Stimulated activated memory B cell treated with anti-CD40 and anti-IgM and Interleukin-4, amounts not matched to agents 10 μg/mL and 1 μg/mL and 100 μg/mL, for 72 hours (primary cell): ENCODE data around the gene TAF11L13.
"Not testable (repeated sequence)": the region's sequence is repeated elsewhere in the genome, so short reads cannot be mapped to it uniquely, and the experiment has no call there.

ENCODE experiments used
- ATAC-seq: fragments of 150-1000 bp; cut with Tn5 transposase; 2 replicates; pipeline ENCODE4 v1.10.0; 2021
- H3K27ac Mint-ChIP-seq: one replicate; pipeline ENCODE4 v1.8.0; 2022; ENCODE audit warnings: mild to moderate bottlenecking, mixed read lengths
- H3K27me3 Mint-ChIP-seq: one replicate; pipeline ENCODE4 v1.8.0; 2022; ENCODE audit warnings: mixed read lengths
- H3K36me3 Mint-ChIP-seq: one replicate; pipeline ENCODE4 v1.8.0; 2022; ENCODE audit warnings: mixed read lengths
- H3K4me1 Mint-ChIP-seq: one replicate; pipeline ENCODE4 v1.8.0; 2022; ENCODE audit warnings: mixed read lengths
- H3K4me3 Mint-ChIP-seq: one replicate; pipeline ENCODE4 v1.8.0; 2022; ENCODE audit warnings: mild to moderate bottlenecking, moderate library complexity, mixed read lengths
- H3K9me3 Mint-ChIP-seq: one replicate; pipeline ENCODE4 v1.8.0; 2022; ENCODE audit warnings: mixed read lengths

TAF11L13 gene

DNA sequence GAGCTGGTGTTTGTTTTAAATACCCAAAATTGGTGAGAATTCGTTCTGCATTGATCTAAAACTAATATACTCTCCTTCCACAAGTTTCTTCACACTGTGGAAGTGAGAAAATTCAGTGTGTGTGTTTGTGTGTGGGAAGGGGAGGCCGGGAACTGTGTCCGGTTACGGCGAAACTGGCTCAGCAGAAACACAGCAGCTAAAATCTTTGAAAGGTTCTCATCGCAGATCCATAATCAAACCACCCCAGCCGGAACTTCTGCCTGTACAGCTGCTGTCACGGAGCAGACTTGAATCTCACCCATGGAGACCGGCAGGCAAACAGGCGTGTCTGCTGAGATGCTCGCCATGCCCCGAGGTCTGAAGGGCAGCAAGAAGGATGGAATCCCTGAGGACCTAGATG, at the start of gene TAF11L13:
Gene TAF11L13, plus strand, starts transcription at position 301 of the 400 bp plus-strand sequence.
- not testable (repeated sequence) for H3K4me1 Mint-ChIP-seq, H3K36me3 Mint-ChIP-seq, H3K27me3 Mint-ChIP-seq, H3K27ac Mint-ChIP-seq, H3K4me3 Mint-ChIP-seq, ATAC-seq, H3K9me3 Mint-ChIP-seq

DNA sequence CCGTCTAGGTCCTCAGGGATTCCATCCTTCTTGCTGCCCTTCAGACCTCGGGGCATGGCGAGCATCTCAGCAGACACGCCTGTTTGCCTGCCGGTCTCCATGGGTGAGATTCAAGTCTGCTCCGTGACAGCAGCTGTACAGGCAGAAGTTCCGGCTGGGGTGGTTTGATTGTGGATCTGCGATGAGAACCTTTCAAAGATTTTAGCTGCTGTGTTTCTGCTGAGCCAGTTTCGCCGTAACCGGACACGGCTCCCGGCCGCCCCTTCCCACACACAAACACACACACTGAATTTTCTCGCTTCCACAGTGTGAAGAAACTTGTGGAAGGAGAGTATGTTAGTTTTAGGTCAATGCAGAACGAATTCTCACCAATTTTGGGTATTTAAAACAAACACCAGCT, 46.2 kb upstream of the TAF11L13 start, which contains the start of gene TAF11L7:
Gene TAF11L7, minus strand, starts transcription at position 101 of the 400 bp plus-strand sequence.
- not testable (repeated sequence) for H3K4me3 Mint-ChIP-seq, H3K27me3 Mint-ChIP-seq, H3K36me3 Mint-ChIP-seq, H3K27ac Mint-ChIP-seq, H3K9me3 Mint-ChIP-seq, ATAC-seq, H3K4me1 Mint-ChIP-seq

DNA sequence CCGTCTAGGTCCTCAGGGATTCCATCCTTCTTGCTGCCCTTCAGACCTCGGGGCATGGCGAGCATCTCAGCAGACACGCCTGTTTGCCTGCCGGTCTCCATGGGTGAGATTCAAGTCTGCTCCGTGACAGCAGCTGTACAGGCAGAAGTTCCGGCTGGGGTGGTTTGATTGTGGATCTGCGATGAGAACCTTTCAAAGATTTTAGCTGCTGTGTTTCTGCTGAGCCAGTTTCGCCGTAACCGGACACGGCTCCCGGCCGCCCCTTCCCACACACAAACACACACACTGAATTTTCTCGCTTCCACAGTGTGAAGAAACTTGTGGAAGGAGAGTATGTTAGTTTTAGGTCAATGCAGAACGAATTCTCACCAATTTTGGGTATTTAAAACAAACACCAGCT, 41.0 kb upstream of the TAF11L13 start, which contains the start of gene TAF11L8:
Gene TAF11L8, minus strand, starts transcription at position 101 of the 400 bp plus-strand sequence.
- ATAC-seq, H3K9me3 Mint-ChIP-seq, H3K4me1 Mint-ChIP-seq, H3K27me3 Mint-ChIP-seq, H3K4me3 Mint-ChIP-seq, H3K27ac Mint-ChIP-seq, H3K36me3 Mint-ChIP-seq: not testable (repeated sequence)

DNA sequence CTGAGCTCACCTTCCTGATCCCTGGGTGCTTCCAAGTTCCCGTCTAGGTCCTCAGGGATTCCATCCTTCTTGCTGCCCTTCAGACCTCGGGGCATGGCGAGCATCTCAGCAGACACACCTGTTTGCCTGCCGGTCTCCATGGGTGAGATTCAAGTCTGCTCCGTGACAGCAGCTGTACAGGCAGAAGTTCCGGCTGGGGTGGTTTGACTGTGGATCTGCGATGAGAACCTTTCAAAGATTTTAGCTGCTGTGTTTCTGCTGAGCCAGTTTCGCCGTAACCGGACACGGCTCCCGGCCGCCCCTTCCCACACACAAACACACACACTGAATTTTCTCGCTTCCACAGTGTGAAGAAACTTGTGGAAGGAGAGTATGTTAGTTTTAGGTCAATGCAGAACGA, 37.6 kb upstream of the TAF11L13 start, which contains the start of gene TAF11L9:
Gene TAF11L9, minus strand, starts transcription at position 140 of the 400 bp plus-strand sequence.
- H3K27ac Mint-ChIP-seq, H3K9me3 Mint-ChIP-seq, ATAC-seq, H3K4me3 Mint-ChIP-seq, H3K27me3 Mint-ChIP-seq, H3K36me3 Mint-ChIP-seq, H3K4me1 Mint-ChIP-seq: not testable (repeated sequence)

DNA sequence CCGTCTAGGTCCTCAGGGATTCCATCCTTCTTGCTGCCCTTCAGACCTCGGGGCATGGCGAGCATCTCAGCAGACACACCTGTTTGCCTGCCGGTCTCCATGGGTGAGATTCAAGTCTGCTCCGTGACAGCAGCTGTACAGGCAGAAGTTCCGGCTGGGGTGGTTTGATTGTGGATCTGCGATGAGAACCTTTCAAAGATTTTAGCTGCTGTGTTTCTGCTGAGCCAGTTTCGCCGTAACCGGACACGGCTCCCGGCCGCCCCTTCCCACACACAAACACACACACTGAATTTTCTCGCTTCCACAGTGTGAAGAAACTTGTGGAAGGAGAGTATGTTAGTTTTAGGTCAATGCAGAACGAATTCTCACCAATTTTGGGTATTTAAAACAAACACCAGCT, 34.2 kb upstream of the TAF11L13 start, which contains the start of gene TAF11L10:
Gene TAF11L10, minus strand, starts transcription at position 101 of the 400 bp plus-strand sequence.
- not testable (repeated sequence) for ATAC-seq, H3K27me3 Mint-ChIP-seq

DNA sequence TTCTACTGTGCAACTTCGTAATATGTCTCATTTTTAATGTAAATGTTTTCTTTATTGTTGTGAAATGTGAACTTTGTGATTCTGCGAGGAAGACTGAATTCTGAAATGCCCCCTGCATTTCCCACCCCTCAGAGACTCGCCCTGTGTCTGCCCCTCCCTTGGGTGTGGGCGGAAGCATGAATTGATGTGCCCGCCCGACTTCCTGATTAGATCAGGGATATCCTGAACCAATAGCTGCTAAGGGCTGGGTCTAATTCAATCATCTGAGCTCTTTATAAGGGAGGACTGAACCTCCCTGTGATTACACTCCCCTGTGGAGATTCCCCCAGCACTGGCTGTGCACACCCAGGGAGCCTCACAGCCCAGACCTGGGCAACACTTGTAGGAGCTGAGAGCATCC, 28.0 kb upstream of the TAF11L13 start, which contains the start of gene TAF11L11:
Gene TAF11L11, plus strand, starts transcription at position 304 of the 400 bp plus-strand sequence.
- H3K9me3 Mint-ChIP-seq, H3K27ac Mint-ChIP-seq, H3K27me3 Mint-ChIP-seq, ATAC-seq, H3K4me3 Mint-ChIP-seq, H3K36me3 Mint-ChIP-seq, H3K4me1 Mint-ChIP-seq: not testable (repeated sequence)

More for the DNA sequence above, 34.2 kb upstream of the TAF11L13 start, which contains the start of gene TAF11L10:
- not testable (repeated sequence) for H3K4me1 Mint-ChIP-seq, H3K36me3 Mint-ChIP-seq, H3K27ac Mint-ChIP-seq, H3K4me3 Mint-ChIP-seq, H3K9me3 Mint-ChIP-seq

DNA sequence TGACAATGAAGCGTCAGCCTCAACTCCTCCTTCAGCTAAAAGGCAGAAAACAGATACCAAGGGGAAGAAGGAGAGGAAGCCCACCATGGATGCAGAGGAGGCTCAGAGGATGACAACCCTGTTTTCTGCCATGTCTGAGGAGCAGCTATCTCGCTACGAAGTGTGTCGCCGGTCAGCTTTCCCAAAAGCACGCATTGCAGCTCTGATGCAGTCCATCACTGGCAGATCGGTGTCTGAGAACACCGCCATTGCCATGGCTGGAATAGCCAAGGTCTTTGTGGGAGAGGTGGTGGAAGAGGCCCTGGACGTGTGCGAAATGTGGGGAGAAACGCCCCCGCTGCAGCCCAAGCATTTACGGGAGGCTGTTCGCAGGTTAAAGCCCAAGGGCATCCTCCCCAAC, 26.9 kb upstream of the TAF11L13 start:
- Mint-ChIP-seq H3K27me3 (no peaks in the 10 kb centered on the region), H3K4me3 (no peak overlapping the region), H3K9me3 (peaks cover 3% of the 10 kb centered on the region), H3K4me1 (no peaks in the 10 kb centered on the region), H3K36me3 (no peaks in the 10 kb centered on the region), H3K27ac (no peak overlapping the region)
- ATAC-seq: no peak

DNA sequence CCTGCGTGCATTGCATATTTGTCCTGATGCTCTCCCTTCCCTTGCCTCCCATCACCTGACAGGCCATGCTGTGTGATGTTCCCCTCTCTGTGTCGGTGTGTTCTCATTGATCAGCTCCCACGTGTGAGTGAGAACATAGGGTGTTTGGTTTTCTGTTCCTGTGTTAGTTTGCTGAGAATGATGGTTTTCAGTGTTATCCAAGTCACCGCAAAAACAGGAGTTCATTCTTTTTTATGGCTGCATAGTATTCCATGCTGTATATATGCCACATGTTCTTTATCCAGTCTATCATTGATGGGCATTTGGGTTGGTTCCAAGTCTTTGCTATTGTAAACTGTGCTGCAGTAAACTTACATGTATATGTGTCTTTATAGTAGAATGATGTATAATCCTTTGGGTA, 24.4 kb upstream of the TAF11L13 start:
- not testable (repeated sequence) for H3K36me3 Mint-ChIP-seq, H3K4me3 Mint-ChIP-seq, H3K4me1 Mint-ChIP-seq, H3K27ac Mint-ChIP-seq, H3K27me3 Mint-ChIP-seq, ATAC-seq, H3K9me3 Mint-ChIP-seq

DNA sequence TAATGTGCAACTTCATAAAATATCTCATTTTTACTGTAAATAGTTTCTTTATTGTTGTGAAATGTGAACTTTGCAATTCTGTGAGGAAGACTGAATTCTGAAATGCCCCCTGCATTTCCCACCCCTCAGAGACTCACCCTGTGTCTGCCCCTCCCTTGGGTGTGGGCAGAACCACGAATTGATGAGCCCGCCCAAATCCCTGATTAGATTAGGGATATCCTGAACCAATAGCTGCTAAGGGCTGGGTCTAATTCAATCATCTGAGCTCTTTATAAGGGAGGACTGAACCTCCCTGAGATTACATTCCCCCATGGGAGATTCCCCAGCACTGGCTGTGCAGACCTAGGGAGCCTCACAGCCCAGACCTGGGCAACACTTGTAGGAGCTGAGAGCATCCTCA, 21.8 kb upstream of the TAF11L13 start, which contains the start of gene TAF11L12:
Gene TAF11L12, plus strand, starts transcription at position 301 of the 400 bp plus-strand sequence.
- not testable (repeated sequence) for H3K4me1 Mint-ChIP-seq, ATAC-seq, H3K36me3 Mint-ChIP-seq, H3K27me3 Mint-ChIP-seq, H3K9me3 Mint-ChIP-seq, H3K4me3 Mint-ChIP-seq, H3K27ac Mint-ChIP-seq

DNA sequence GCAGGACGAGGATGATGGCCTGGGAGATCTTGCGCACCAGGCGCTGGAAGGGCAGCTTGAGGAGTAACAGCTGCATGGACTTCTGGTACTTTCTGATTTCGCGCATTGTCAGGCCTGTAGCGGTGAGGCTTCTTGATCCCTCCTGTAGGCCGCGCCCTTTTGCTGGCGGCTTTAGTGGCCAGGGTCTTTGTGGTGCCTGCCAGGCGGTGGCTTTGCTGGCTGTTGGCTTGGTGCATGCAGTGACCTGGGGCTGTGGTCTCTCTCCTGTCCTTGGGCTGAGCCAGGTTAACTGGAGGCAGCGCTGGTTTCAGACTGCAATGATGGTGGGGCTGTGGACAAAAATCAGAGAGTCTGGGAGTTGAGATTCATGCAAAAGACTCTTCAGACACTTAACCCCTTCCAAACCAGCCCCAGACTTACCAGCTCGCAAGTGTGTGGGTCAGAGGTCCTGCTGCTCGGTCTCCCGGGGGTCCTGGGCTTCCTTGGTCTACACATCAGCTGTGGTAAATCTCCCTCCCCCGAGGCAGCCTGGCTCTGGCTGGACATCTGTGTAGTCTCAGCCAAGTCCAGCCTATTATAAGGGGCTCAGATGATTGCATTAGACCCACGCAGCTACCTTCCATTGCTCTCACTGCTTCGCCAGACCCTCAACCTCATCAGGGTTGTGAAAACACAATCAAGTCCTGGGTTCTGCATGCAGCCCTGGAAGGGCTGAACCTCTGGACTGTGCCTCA, 16.8 kb upstream of the TAF11L13 start:
- peaks cover 8% of the 10 kb centered on the region for H3K27me3 Mint-ChIP-seq
- no peak for ATAC-seq
- H3K27ac Mint-ChIP-seq: no peak overlapping the region
- no peaks in the 10 kb centered on the region for H3K9me3 Mint-ChIP-seq
- no peak overlapping the region for H3K4me3 Mint-ChIP-seq
- no peaks in the 10 kb centered on the region for H3K4me1 Mint-ChIP-seq
- H3K36me3 Mint-ChIP-seq: no peaks in the 10 kb centered on the region

DNA sequence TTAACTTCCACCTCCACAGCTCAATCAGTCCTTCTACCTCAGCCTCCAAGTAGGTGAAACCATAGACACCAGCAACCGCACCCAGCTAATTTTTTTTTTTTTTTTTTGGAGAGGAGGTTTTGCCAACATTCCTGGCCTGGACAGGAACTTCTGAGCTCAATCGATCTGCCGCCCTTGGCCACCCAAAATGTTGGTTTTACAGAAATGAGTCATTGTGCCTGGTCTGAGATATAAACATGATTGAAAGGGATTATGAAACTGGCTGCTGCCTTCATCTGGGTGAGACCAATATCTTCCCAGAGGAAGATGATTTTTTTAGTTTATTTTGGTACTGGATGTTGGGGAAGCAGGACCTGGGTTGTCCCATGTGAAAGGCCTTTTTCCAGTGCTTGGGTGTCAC, 12.5 kb upstream of the TAF11L13 start:
- Mint-ChIP-seq H3K27me3 (peaks cover 16% of the 10 kb centered on the region), H3K36me3 (no peaks in the 10 kb centered on the region), H3K27ac (no peak overlapping the region), H3K4me3 (no peak overlapping the region), H3K9me3 (peaks cover 4% of the 10 kb centered on the region), H3K4me1 (no peaks in the 10 kb centered on the region)
- no peak for ATAC-seq

DNA sequence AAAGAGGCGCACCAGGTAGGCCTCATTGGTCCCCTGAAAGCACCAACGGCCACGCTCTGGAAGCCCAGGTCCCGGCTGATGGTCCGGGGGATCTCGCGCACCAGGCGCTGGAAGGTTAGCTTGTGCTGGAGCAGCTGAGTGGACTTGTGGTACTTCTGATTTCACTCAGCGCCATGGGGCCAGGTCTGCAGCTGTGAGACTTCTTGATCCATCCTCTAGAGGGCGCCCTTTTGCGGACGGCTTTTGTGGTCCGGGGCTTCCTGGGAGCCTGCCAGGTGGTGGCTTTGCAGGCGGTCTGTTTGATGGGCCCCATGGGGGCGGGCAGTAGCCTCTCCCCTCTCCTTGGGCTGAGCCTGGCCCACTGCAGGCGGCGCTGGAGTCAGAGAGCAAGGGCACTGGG, 11.3 kb upstream of the TAF11L13 start:
- Mint-ChIP-seq H3K36me3 (no peaks in the 10 kb centered on the region), H3K9me3 (peaks cover 4% of the 10 kb centered on the region), H3K4me1 (no peaks in the 10 kb centered on the region), H3K27me3 (peaks cover 16% of the 10 kb centered on the region), H3K27ac (no peak overlapping the region), H3K4me3 (no peak overlapping the region)
- no peak for ATAC-seq

DNA sequence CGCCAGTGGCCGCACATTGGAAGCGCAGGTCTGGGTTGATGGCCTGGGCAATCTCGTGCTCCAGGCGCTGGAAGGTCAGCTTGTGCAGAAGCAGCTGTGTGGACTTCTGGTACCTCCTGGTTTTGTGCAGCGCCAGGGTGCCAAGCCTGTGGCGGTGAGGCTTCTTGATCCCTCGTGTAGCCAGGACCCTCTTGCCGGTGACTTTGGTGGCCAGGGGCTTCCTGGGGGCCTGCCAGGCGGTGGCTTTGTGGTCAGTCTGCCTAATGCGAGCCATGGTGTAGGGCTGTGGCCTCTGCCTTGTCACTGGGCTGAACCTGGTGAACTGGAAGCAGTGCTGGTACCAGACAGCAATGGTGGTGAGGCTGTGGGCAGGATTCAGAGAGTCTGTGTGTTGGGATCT, 6.2 kb upstream of the TAF11L13 start:
- no peaks in the 10 kb centered on the region for H3K36me3 Mint-ChIP-seq
- H3K4me3 Mint-ChIP-seq: no peak overlapping the region
- H3K4me1 Mint-ChIP-seq: no peaks in the 10 kb centered on the region
- H3K9me3 Mint-ChIP-seq: peaks cover 4% of the 10 kb centered on the region
- peaks cover 7% of the 10 kb centered on the region for H3K27me3 Mint-ChIP-seq
- H3K27ac Mint-ChIP-seq: no peak overlapping the region
- peak; percentile 32 for ATAC-seq

DNA sequence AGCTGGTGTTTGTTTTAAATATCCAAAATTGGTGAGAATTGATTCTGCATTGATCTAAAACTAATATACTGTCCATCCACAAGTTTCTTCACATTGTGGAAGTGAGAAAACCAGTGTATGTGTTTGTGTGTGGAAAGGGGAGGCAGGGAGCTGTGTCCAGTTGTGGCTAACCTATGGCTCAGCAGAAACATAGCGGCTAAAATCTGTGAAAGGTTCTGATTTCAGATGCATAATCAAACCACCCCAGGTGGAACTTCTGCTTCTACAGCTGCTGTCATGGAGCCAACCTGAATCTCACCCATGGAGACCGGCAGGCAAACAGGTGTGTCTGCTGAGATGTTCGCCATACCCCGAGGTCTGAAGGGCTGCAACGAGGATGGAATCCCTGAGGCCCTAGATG, 2.3 kb downstream of the TAF11L13 start, which contains the start of gene TAF11L14:
Gene TAF11L14, plus strand, starts transcription at position 301 of the 400 bp plus-strand sequence.
- H3K9me3 Mint-ChIP-seq: no peaks in the 10 kb centered on the region
- H3K27me3 Mint-ChIP-seq: no peaks in the 10 kb centered on the region
- no peaks in the 10 kb centered on the region for H3K4me1 Mint-ChIP-seq
- no peak for ATAC-seq
- no peak within 1 kb of the TSS for H3K4me3 Mint-ChIP-seq
- no peak within 1 kb of the TSS for H3K27ac Mint-ChIP-seq
- no peaks in the 10 kb centered on the region for H3K36me3 Mint-ChIP-seq

DNA sequence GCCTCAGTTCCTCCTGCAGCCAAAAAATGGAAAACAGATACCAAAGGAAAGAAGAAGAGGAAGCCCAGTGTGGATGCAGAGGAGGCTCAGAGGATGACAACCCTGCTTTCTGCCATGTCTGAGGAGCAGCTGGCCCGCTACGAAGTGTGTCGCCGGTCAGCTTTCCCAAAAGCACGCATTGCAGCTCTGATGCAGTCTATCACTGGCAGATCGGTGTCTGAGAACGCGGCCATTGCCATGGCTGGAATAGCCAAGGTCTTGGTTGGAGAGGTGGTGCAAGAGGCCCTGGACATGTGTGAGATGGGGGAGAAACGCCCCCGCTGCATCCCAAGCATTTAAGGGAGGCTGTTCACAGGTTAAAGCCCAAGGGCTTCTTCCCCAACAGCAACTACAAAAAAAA, 17.3 kb downstream of the TAF11L13 start:
- H3K9me3 Mint-ChIP-seq, H3K27me3 Mint-ChIP-seq, H3K4me1 Mint-ChIP-seq, H3K36me3 Mint-ChIP-seq, H3K4me3 Mint-ChIP-seq, ATAC-seq, H3K27ac Mint-ChIP-seq: not testable (repeated sequence)

DNA sequence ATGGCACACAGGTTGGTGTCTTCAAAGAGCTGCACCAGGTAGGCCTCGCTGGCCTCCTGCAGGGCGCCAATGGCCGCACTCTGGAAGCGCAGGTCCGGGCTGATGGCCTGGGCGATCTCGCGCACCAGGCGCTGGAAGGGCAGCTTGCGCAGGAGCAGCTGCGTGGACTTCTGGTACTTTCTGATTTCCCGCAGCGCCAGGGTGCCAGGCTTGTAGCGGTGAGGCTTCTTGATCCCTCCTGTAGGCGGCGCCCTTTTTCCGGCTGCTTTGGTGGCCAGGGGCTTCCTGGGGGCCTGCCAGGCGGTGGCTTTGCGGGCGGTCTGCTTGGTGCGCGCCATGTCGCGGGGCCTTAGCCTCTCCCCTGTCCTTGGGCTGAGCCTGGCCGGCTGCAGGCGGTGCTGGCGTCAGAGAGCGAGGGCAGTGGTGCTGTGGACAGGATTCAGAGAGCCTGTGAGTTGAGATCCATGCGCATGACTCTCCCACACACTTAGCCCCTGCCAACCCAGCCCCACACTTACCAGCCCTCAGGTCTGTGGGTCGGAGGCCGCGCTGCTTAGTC, 23.4 kb downstream of the TAF11L13 start:
- H3K27ac Mint-ChIP-seq, H3K27me3 Mint-ChIP-seq: not testable (repeated sequence)

More for the DNA sequence above, 23.4 kb downstream of the TAF11L13 start:
- H3K9me3 Mint-ChIP-seq, H3K4me1 Mint-ChIP-seq, ATAC-seq, H3K4me3 Mint-ChIP-seq, H3K36me3 Mint-ChIP-seq: not testable (repeated sequence)
